IMR-90 (cell line): ENCODE results near the gene ADAMTSL4.

Source experiments
- CEBPB ChIP-seq: IDR thresholded peaks from 2 replicates; pipeline ENCODE4 v1.6.1; 2012; ENCODE audit warnings: low read depth, low read length, improper control_type of control experiment
- CHD1 ChIP-seq: IDR thresholded peaks from 2 replicates; pipeline ENCODE4 v1.6.1; 2012; ENCODE audit warnings: low read depth, low read length, improper control_type of control experiment
- POLR2A ChIP-seq: IDR thresholded peaks from 2 replicates; pipeline ENCODE4 v1.6.1; 2012; ENCODE audit warnings: mild to moderate bottlenecking, low read depth, low read length
- RFX5 ChIP-seq: IDR thresholded peaks from 2 replicates; pipeline ENCODE4 v1.8.0; 2012; ENCODE audit warnings: low read depth, mild to moderate bottlenecking, low read length, moderate library complexity
- SMC3 ChIP-seq: fragments of 150-350 bp; IDR thresholded peaks from 2 replicates; pipeline ENCODE4 v1.6.1; 2016; ENCODE audit warnings: low read depth, mild to moderate bottlenecking, antibody characterized with exemption, low read length, moderate library complexity
- TF ChIP-seq, protein P1 (sequence below): conservative IDR thresholded peaks from 2 replicates; pipeline ENCODE4 v1.5.1; 2012; ENCODE audit warnings: mild to moderate bottlenecking, low read depth, low read length, improper control_type of control experiment

DNA sequence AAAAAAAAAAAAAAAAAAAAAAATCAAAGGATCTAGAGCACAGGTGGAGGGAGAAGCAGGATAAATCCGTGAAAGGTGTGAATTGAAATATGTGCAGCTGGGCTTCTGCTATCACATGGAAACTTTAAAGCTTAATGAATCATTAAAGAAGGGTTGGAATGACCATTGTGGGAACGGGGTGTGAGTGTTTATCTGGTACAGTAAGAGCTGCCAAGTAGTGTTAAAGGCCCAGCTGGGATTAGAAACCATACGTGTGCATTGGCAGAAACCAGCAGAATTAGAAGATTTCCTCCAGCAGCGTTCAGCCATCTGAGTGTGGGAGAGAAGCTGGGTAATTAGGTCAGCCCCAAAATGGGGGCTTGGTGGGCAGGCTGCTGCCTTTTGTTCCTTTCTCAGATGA is 20.2 kb upstream of the ADAMTSL4 start:
- TF ChIP-seq, protein P1, sequence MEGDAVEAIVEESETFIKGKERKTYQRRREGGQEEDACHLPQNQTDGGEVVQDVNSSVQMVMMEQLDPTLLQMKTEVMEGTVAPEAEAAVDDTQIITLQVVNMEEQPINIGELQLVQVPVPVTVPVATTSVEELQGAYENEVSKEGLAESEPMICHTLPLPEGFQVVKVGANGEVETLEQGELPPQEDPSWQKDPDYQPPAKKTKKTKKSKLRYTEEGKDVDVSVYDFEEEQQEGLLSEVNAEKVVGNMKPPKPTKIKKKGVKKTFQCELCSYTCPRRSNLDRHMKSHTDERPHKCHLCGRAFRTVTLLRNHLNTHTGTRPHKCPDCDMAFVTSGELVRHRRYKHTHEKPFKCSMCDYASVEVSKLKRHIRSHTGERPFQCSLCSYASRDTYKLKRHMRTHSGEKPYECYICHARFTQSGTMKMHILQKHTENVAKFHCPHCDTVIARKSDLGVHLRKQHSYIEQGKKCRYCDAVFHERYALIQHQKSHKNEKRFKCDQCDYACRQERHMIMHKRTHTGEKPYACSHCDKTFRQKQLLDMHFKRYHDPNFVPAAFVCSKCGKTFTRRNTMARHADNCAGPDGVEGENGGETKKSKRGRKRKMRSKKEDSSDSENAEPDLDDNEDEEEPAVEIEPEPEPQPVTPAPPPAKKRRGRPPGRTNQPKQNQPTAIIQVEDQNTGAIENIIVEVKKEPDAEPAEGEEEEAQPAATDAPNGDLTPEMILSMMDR, result no peak
- no peak for TF ChIP-seq CHD1
- no peak for TF ChIP-seq POLR2A
- no peak for TF ChIP-seq CEBPB
- TF ChIP-seq SMC3, result no peak
- no peak for TF ChIP-seq RFX5
